GM19324 (cell line): ENCODE results near the gene CLEC20A.
"Not testable (repeated sequence)": the region's sequence is repeated elsewhere in the genome, so short reads cannot be mapped to it uniquely, and the experiment has no call there.

ENCODE experiments used
- ATAC-seq: cut with Tn5 transposase; IDR thresholded peaks from one replicate; pipeline ENCODE4 v1.9.1; 2021; ENCODE audit warnings: mild to moderate bottlenecking, moderate library complexity; ENCODE audit not compliant: unreplicated experiment, low FRiP score

The CLEC20A gene

GRCh38 chr1:178529364-178530036 is 32.7 kb upstream of the CLEC20A start:
- no peak for ATAC-seq

- no peak for ATAC-seq
Observed at GRCh38 chr1:178528953-178529335, 32.2 kb upstream of the CLEC20A start.

GRCh38 chr1:178528228-178528952 is 31.6 kb upstream of the CLEC20A start:
- ATAC-seq, result no peak

GRCh38 chr1:178527117-178527516 is 30.4 kb upstream of the CLEC20A start:
- ATAC-seq, result no peak

- ATAC-seq, result no peak
Observed at GRCh38 chr1:178521241-178521640, 24.5 kb upstream of the CLEC20A start.

GRCh38 chr1:178520803-178521202 is 24.0 kb upstream of the CLEC20A start:
- ATAC-seq, result no peak

- ATAC-seq, result no peak
Observed at GRCh38 chr1:178518894-178519293, 22.1 kb upstream of the CLEC20A start.

- ATAC-seq, result no peak
Observed at GRCh38 chr1:178516110-178516509, 19.3 kb upstream of the CLEC20A start.

- no peak for ATAC-seq
Observed at GRCh38 chr1:178513278-178513983, 16.7 kb upstream of the CLEC20A start.

GRCh38 chr1:178512566-178513277 is 16.0 kb upstream of the CLEC20A start, which contains the start of gene TEX35:
Gene TEX35, plus strand, starts transcription at chr1:178513109. Its CDS starts 80 bp downstream, at chr1:178513189.
- no peak for ATAC-seq

GRCh38 chr1:178510155-178510554 is 13.4 kb upstream of the CLEC20A start:
- no peak for ATAC-seq

- no peak for ATAC-seq
Observed at GRCh38 chr1:178509414-178510007, 12.7 kb upstream of the CLEC20A start.

- no peak for ATAC-seq
Observed at GRCh38 chr1:178506669-178507068, 9.9 kb upstream of the CLEC20A start.

- no peak for ATAC-seq
Observed at GRCh38 chr1:178506177-178506576, 9.4 kb upstream of the CLEC20A start.

GRCh38 chr1:178504286-178504685 is 7.5 kb upstream of the CLEC20A start:
- no peak for ATAC-seq

GRCh38 chr1:178503849-178504248 is 7.1 kb upstream of the CLEC20A start:
- ATAC-seq, result no peak

- ATAC-seq, result not testable (repeated sequence)
Observed at GRCh38 chr1:178503316-178503715, 6.6 kb upstream of the CLEC20A start.

GRCh38 chr1:178502856-178503255 is 6.1 kb upstream of the CLEC20A start:
- ATAC-seq, result no peak

GRCh38 chr1:178502330-178502714 is 5.6 kb upstream of the CLEC20A start:
- ATAC-seq, result no peak

- peak; percentile 75 for ATAC-seq
Observed at GRCh38 chr1:178501705-178502329, 5.1 kb upstream of the CLEC20A start.
